ENCODE measurements around the gene NCAM1. TPM values are rescaled to one million over a fixed set of nuclear protein-coding genes. Genes with fewer than 3 reads are reported as not detected.
"Not testable (repeated sequence)": the region's sequence is repeated elsewhere in the genome, so short reads cannot be mapped to it uniquely, and the experiment has no call there.

The NCAM1 gene
- total RNA-seq, 1 experiment from 2014 or later, result 0.75 TPM

DNA sequence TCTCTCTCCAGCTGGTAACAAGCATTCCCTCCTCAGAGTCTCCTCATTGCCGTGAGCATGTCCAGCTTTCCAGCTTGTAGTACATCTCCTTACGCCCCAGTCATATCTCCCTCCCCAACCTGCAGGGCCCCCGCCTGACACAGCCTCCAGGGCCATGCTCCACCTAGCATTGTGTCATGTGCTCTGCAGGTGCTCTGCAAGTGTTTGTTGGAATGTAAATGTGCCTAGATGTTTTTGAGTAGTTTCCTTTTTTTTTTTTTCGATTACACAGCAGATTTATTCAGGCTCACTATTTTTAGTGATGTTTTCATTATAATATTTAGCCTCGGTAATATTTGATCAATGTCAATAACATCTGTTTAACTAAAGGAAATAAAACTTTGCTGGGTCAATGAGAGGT, 82.5 kb downstream of the NCAM1 start:
- Histone ChIP-seq H2AFZ (ENCODE audit: low read length) (no peak overlapping the region), H4K20me1 (ENCODE audit: insufficient read depth, low read depth, low read length) (no peaks in the 10 kb centered on the region), H3K9me2 (replicated peaks; ENCODE audit: insufficient read depth, low read length) (no peaks in the 10 kb centered on the region), H3K4me1 (ENCODE audit: low read length) (peaks cover 7% of the 10 kb centered on the region; the same call in 1 of the 2 replicates), H3K9me3 (ENCODE audit: low read length) (no peaks in the 10 kb centered on the region), H3K36me3 (ENCODE audit: insufficient read depth, low read length) (no peaks in the 10 kb centered on the region), H3K4me3 (ENCODE audit: low read length) (no peak overlapping the region), H3K9ac (ENCODE audit: low read length) (no peak overlapping the region), H3K27me3 (ENCODE audit: low read length) (no peaks in the 10 kb centered on the region), H3K79me2 (ENCODE audit: low read length) (no peaks in the 10 kb centered on the region), H3K4me2 (ENCODE audit: low read depth, low read length, poor library complexity, severe bottlenecking) (no peak overlapping the region), H3K27ac (ENCODE audit: low read length) (no peak overlapping the region)
- no peak for DNase-seq

DNA sequence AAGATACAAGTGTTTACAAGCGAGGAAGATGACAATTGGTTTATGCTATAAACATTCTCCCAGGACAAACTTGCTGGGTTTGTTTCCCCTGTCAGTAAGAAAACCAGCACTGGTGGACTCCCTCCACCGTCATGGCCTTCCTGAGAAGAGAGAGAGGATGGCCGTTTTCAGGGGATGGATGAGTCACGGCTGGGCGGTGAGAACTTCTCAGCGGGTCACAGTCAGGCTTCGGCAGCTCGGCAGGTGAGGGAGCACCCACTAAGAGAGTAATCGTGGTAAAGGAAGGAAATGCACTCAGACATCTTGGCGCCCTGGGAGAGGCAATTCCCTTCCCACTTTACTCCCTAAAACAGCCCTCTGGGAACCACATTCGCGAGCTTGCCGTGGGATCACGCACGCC, 83.9 kb downstream of the NCAM1 start:
- Histone ChIP-seq H4K20me1 (ENCODE audit: insufficient read depth, low read depth, low read length) (no peaks in the 10 kb centered on the region), H2AFZ (ENCODE audit: low read length) (no peak overlapping the region), H3K27me3 (ENCODE audit: low read length) (no peaks in the 10 kb centered on the region), H3K27ac (ENCODE audit: low read length) (no peak overlapping the region), H3K4me2 (ENCODE audit: low read depth, low read length, poor library complexity, severe bottlenecking) (no peak overlapping the region), H3K79me2 (ENCODE audit: low read length) (no peaks in the 10 kb centered on the region), H3K9ac (ENCODE audit: low read length) (no peak overlapping the region), H3K4me3 (ENCODE audit: low read length) (no peak overlapping the region), H3K36me3 (ENCODE audit: insufficient read depth, low read length) (no peaks in the 10 kb centered on the region), H3K4me1 (ENCODE audit: low read length) (peaks cover 7% of the 10 kb centered on the region; the same call in 1 of the 2 replicates), H3K9me3 (ENCODE audit: low read length) (no peaks in the 10 kb centered on the region), H3K9me2 (replicated peaks; ENCODE audit: insufficient read depth, low read length) (no peaks in the 10 kb centered on the region)
- no peak for DNase-seq

DNA sequence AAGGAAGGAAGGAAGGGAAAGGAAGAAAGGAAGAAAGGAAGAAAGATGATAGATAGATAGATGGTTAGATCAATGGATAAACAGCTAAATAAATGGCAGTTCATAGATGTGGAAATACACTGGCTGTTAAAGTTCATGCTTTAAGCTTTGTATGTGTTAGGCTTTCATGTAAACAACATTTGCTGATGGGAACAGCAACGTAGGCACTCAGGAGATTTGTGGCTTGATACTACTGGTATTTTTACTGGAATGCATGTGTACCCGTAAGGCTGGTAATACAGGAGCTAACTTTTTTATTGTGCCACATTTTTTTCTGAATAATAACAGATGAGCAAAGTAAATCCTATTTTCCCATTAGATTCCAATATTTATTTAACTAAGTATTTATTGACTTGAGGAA, 85.6 kb downstream of the NCAM1 start:
- Histone ChIP-seq H3K27ac (ENCODE audit: low read length) (no peak overlapping the region), H4K20me1 (ENCODE audit: insufficient read depth, low read depth, low read length) (no peaks in the 10 kb centered on the region), H3K9me2 (replicated peaks; ENCODE audit: insufficient read depth, low read length) (no peaks in the 10 kb centered on the region), H3K9me3 (ENCODE audit: low read length) (no peaks in the 10 kb centered on the region), H3K4me2 (ENCODE audit: low read depth, low read length, poor library complexity, severe bottlenecking) (no peak overlapping the region), H3K79me2 (ENCODE audit: low read length) (no peaks in the 10 kb centered on the region), H2AFZ (ENCODE audit: low read length) (no peak overlapping the region), H3K4me3 (ENCODE audit: low read length) (no peak overlapping the region), H3K36me3 (ENCODE audit: insufficient read depth, low read length) (no peaks in the 10 kb centered on the region), H3K27me3 (ENCODE audit: low read length) (no peaks in the 10 kb centered on the region), H3K9ac (ENCODE audit: low read length) (no peak overlapping the region), H3K4me1 (ENCODE audit: low read length) (peaks cover 7% of the 10 kb centered on the region; the same call in 1 of the 2 replicates)
- DNase-seq, result no peak

DNA sequence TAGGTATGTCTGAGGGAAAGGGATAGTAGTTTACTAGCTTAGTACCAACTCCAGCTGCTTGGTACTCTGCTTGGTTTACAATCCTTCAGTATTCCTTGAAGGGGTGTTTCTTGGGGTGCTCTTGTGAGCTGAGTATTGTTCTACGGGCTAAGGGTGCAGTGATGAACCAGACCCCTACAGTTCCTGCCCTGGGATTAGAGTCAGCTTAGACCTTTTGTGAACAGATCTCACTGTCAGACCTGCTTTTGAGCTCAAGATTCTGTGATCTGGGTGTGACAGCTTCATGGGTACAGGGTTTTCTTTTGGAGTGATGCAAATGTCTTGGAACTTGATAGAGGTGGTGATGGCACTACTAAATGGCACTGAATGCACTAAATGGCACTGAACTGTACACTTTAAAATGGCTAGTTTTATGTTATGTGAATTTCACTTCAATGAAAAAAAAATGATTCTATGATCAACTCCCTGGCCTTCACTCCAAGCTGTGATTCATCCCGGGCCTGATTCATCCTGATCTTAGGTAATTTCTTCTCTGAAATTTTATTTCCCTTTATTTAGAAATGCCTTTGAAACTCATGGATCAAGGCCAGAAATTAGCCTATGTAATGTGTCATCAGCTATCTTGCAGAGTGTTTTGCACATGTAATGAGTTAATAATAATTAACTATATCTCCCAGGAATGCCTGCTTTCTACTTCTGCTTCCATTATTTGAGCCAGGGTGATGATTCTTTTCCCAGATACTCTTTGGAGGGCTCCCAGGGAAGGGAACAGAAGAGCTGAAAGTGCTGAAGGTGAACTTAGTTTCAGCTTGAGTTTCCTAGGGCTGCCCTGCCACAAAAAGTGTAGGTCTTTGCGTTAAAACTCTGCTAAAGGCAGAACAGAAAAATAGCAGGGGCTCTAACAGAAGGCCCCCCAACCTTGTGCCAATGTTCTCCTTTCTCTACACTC, 87.9 kb downstream of the NCAM1 start:
- Histone ChIP-seq H3K9ac (ENCODE audit: low read length) (no peak overlapping the region), H3K79me2 (ENCODE audit: low read length) (no peaks in the 10 kb centered on the region), H3K27me3 (ENCODE audit: low read length) (no peaks in the 10 kb centered on the region), H3K4me1 (ENCODE audit: low read length) (peaks cover under 1% of the 10 kb centered on the region; the same call in 1 of the 2 replicates), H3K27ac (ENCODE audit: low read length) (no peak overlapping the region), H2AFZ (ENCODE audit: low read length) (no peak overlapping the region), H3K9me2 (replicated peaks; ENCODE audit: insufficient read depth, low read length) (no peaks in the 10 kb centered on the region), H3K9me3 (ENCODE audit: low read length) (no peaks in the 10 kb centered on the region), H3K4me2 (ENCODE audit: low read depth, low read length, poor library complexity, severe bottlenecking) (no peak overlapping the region), H4K20me1 (ENCODE audit: insufficient read depth, low read depth, low read length) (no peaks in the 10 kb centered on the region), H3K36me3 (ENCODE audit: insufficient read depth, low read length) (no peaks in the 10 kb centered on the region), H3K4me3 (ENCODE audit: low read length) (no peak overlapping the region)
- no peak for DNase-seq

DNA sequence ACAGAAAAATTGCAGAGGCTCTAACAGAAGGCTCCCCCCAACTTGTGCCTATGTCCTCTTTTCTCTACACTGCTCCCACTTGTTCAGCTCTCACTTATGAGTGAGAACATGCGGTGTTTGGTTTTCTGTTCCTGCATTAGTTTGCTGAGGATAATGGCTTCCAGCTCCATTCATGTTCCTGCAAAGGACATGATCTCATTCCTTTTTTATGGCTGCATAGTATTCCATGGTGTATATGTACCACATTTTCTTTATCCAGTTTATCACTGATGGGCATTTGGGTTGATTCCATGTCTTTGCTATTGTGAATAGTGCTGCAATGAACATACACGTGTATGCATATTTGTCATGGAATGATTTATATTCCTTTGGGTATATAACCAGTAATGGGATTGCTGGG, 91.8 kb downstream of the NCAM1 start:
- not testable (repeated sequence) for H3K9me3 ChIP-seq (ENCODE audit: low read length); DNase-seq; H3K36me3 ChIP-seq (ENCODE audit: insufficient read depth, low read length); H3K4me3 ChIP-seq (ENCODE audit: low read length); H3K79me2 ChIP-seq (ENCODE audit: low read length); H3K9me2 ChIP-seq (replicated peaks; ENCODE audit: insufficient read depth, low read length); H3K27ac ChIP-seq (ENCODE audit: low read length); H3K4me1 ChIP-seq (ENCODE audit: low read length); H4K20me1 ChIP-seq (ENCODE audit: insufficient read depth, low read depth, low read length); H3K9ac ChIP-seq (ENCODE audit: low read length); H3K4me2 ChIP-seq (ENCODE audit: low read depth, low read length, poor library complexity, severe bottlenecking); H2AFZ ChIP-seq (ENCODE audit: low read length); H3K27me3 ChIP-seq (ENCODE audit: low read length)

DNA sequence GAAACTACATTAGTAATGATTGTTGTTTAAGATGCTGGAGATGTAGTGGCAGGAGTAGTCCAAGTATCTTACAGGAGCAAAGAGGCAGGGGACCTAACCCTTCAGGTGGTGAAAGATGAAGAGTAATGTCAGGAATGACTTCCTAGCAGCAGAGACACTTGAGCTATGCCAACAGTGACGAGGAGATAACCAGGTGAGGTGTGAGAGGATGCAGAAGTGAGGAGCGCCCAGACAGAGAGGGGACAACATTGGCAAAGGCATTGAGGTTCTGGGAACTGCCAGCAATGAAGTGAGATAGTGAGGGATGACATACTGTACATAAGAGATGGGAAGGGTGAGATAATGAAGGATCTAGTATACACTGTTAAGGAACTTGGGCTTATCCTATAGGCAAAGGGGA, 95.8 kb downstream of the NCAM1 start:
- no peaks in the 10 kb centered on the region for H3K36me3 ChIP-seq (ENCODE audit: insufficient read depth, low read length)
- no peak for DNase-seq
- no peak overlapping the region for H3K27ac ChIP-seq (ENCODE audit: low read length)
- no peaks in the 10 kb centered on the region for H3K9me3 ChIP-seq (ENCODE audit: low read length)
- H3K4me3 ChIP-seq (ENCODE audit: low read length), result no peak overlapping the region
- no peaks in the 10 kb centered on the region for H3K4me1 ChIP-seq (ENCODE audit: low read length)
- H3K79me2 ChIP-seq (ENCODE audit: low read length), result no peaks in the 10 kb centered on the region
- H2AFZ ChIP-seq (ENCODE audit: low read length), result no peak overlapping the region
- H3K27me3 ChIP-seq (ENCODE audit: low read length), result no peaks in the 10 kb centered on the region
- no peak overlapping the region for H3K9ac ChIP-seq (ENCODE audit: low read length)
- H3K9me2 ChIP-seq (replicated peaks; ENCODE audit: insufficient read depth, low read length), result no peaks in the 10 kb centered on the region
- no peaks in the 10 kb centered on the region for H4K20me1 ChIP-seq (ENCODE audit: insufficient read depth, low read depth, low read length)
- H3K4me2 ChIP-seq (ENCODE audit: low read depth, low read length, poor library complexity, severe bottlenecking), result no peak overlapping the region

DNA sequence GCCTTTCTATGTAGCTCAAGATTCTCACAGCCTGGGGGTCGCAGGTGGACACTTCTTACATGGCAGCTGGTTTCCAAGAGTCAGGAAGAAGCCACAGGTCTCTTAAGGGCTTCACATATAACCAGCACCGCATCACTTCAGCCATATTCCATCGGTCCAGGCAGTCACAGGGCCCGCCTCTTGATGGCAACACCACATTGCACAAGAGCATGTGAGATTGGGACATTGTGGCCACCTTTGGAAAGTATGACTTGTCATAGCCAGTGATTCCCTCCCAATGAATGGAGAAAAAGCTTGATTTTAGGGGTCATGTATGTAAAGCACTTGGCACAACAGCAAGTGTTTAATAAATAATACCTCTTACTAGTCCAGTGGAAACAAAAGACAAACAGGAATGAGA, 98.3 kb downstream of the NCAM1 start:
- Histone ChIP-seq H3K4me3 (ENCODE audit: low read length) (no peak overlapping the region), H3K4me1 (ENCODE audit: low read length) (no peaks in the 10 kb centered on the region), H3K79me2 (ENCODE audit: low read length) (no peaks in the 10 kb centered on the region), H3K9me3 (ENCODE audit: low read length) (no peaks in the 10 kb centered on the region), H3K9ac (ENCODE audit: low read length) (no peak overlapping the region), H3K36me3 (ENCODE audit: insufficient read depth, low read length) (no peaks in the 10 kb centered on the region), H2AFZ (ENCODE audit: low read length) (no peak overlapping the region), H3K27me3 (ENCODE audit: low read length) (no peaks in the 10 kb centered on the region), H3K9me2 (replicated peaks; ENCODE audit: insufficient read depth, low read length) (no peaks in the 10 kb centered on the region), H4K20me1 (ENCODE audit: insufficient read depth, low read depth, low read length) (no peaks in the 10 kb centered on the region), H3K27ac (ENCODE audit: low read length) (no peak overlapping the region), H3K4me2 (ENCODE audit: low read depth, low read length, poor library complexity, severe bottlenecking) (no peak overlapping the region)
- DNase-seq, result no peak

DNA sequence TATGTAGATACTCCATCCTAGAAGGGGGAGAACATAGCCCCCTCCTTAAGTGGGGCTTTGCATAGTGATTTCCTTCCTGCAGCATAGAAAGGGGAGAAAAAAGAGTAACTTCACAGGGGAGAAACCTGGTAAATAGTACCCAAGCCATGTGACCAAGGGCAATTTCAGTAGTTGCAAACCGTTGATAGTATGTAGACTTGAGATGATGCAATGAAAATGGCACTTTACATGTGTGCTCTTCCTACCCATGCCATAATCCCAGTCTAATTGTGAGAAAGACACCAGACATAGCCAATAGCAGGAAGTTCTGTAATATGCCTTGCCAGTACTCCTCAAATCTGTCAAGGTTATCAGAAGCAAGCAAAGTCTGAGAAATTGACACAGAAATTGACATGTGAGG, 104.1 kb downstream of the NCAM1 start:
- H3K4me1 ChIP-seq (ENCODE audit: low read length), result no peaks in the 10 kb centered on the region
- H4K20me1 ChIP-seq (ENCODE audit: insufficient read depth, low read depth, low read length), result no peaks in the 10 kb centered on the region
- no peaks in the 10 kb centered on the region for H3K9me3 ChIP-seq (ENCODE audit: low read length)
- no peaks in the 10 kb centered on the region for H3K79me2 ChIP-seq (ENCODE audit: low read length)
- H3K4me3 ChIP-seq (ENCODE audit: low read length), result no peak overlapping the region
- H3K9me2 ChIP-seq (replicated peaks; ENCODE audit: insufficient read depth, low read length), result no peaks in the 10 kb centered on the region
- H3K27ac ChIP-seq (ENCODE audit: low read length), result no peak overlapping the region
- no peak overlapping the region for H2AFZ ChIP-seq (ENCODE audit: low read length)
- H3K36me3 ChIP-seq (ENCODE audit: insufficient read depth, low read length), result no peaks in the 10 kb centered on the region
- no peak overlapping the region for H3K9ac ChIP-seq (ENCODE audit: low read length)
- H3K27me3 ChIP-seq (ENCODE audit: low read length), result no peaks in the 10 kb centered on the region
- no peak for DNase-seq
- no peak overlapping the region for H3K4me2 ChIP-seq (ENCODE audit: low read depth, low read length, poor library complexity, severe bottlenecking)
